Keratinocyte (primary cell): ENCODE results near the gene SPSB4.

Source experiments
- EZH2 ChIP-seq: IDR thresholded peaks from one replicate; pipeline ENCODE4 v1.6.1; 2012; ENCODE audit warnings: inconsistent platforms, mild to moderate bottlenecking, low read length, moderate library complexity
- TF ChIP-seq, protein P1 (sequence below), 3 experiments: IDR thresholded peaks in 1 of 3; conservative IDR thresholded peaks in 1 of 3; optimal IDR thresholded peaks in 1 of 3; 2 replicates in 2 of 3; 3 replicates in 1 of 3; pipeline versions ENCODE3 to v1.5.1; 2011; ENCODE audit warnings: low read length in 3 of 3, mild to moderate bottlenecking in 3 of 3, moderate library complexity in 2 of 3, control low read depth in 1 of 3, inconsistent platforms in 1 of 3; ENCODE audit not compliant: insufficient read depth in 2 of 3; ENCODE audit errors: extremely low read depth in 1 of 3

DNA sequence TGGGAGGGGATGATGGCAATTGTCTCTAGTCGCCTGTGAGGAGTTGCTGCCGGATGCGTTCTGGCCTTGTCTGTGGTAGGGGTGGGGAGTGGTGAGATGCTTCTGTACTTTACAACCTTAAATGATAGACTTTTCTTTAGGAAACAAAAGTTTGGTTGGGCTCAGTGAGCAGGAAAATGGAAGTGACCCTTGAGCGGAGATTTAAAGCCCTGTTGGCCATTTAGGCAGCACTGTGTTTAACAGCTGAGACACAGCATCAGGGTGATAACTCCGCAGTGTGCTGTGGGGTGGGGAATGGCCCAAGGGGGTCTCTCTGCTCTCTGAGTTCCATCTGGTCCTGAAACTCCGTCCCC, 36.6 kb downstream of the SPSB4 start:
- TF ChIP-seq, protein P1, sequence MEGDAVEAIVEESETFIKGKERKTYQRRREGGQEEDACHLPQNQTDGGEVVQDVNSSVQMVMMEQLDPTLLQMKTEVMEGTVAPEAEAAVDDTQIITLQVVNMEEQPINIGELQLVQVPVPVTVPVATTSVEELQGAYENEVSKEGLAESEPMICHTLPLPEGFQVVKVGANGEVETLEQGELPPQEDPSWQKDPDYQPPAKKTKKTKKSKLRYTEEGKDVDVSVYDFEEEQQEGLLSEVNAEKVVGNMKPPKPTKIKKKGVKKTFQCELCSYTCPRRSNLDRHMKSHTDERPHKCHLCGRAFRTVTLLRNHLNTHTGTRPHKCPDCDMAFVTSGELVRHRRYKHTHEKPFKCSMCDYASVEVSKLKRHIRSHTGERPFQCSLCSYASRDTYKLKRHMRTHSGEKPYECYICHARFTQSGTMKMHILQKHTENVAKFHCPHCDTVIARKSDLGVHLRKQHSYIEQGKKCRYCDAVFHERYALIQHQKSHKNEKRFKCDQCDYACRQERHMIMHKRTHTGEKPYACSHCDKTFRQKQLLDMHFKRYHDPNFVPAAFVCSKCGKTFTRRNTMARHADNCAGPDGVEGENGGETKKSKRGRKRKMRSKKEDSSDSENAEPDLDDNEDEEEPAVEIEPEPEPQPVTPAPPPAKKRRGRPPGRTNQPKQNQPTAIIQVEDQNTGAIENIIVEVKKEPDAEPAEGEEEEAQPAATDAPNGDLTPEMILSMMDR (optimal IDR thresholded peaks at IDR 0.05 in 1 of 3, IDR thresholded peaks at IDR 0.05 in 1 of 3, conservative IDR thresholded peaks at IDR 0.05 in 1 of 3; ENCODE audit: extremely low read depth in 1 of 3, insufficient read depth in 2 of 3, low read length in 3 of 3): no peak
- TF ChIP-seq EZH2: no peak
